CD4-positive, alpha-beta T cell treated with Interleukin-21 for 1 hour (primary cell): ENCODE measurements around the gene CRB2.

ENCODE experiments used
- DNase-seq: peaks from one replicate; pipeline ENCODE4 v3.0.0-alpha.2; 2020

The CRB2 gene

GRCh38 chr9:123348317-123348992 is 7.5 kb upstream of the CRB2 start:
- no peak for DNase-seq

- DNase-seq, result no peak
Measured at GRCh38 chr9:123349033-123349432, 7.0 kb upstream of the CRB2 start.

GRCh38 chr9:123349691-123350480 is 6.1 kb upstream of the CRB2 start:
- peak; percentile 69 for DNase-seq

GRCh38 chr9:123350590-123351310 is 5.2 kb upstream of the CRB2 start:
- DNase-seq, result no peak

- DNase-seq, result no peak
Measured at GRCh38 chr9:123353041-123353440, 3.0 kb upstream of the CRB2 start.

- DNase-seq, result peak; percentile 54
Measured at GRCh38 chr9:123353984-123354591, 1.9 kb upstream of the CRB2 start.

- DNase-seq, result no peak
Measured at GRCh38 chr9:123354806-123355508, 1.0 kb upstream of the CRB2 start.

- no peak for DNase-seq
Measured at GRCh38 chr9:123356851-123357742, 1.1 kb downstream of the CRB2 start.

- no peak for DNase-seq
Measured at GRCh38 chr9:123357743-123358059, 1.7 kb downstream of the CRB2 start.

- DNase-seq, result no peak
Measured at GRCh38 chr9:123358181-123358905, 2.3 kb downstream of the CRB2 start.

GRCh38 chr9:123359106-123359505 is 3.1 kb downstream of the CRB2 start:
- no peak for DNase-seq

GRCh38 chr9:123359546-123359945 is 3.5 kb downstream of the CRB2 start:
- no peak for DNase-seq

GRCh38 chr9:123360161-123361085 is 4.4 kb downstream of the CRB2 start:
- peak; percentile 13 for DNase-seq

- DNase-seq, result no peak
Measured at GRCh38 chr9:123361086-123361730, 5.2 kb downstream of the CRB2 start.

GRCh38 chr9:123361731-123362510 is 5.9 kb downstream of the CRB2 start:
- DNase-seq, result no peak

- no peak for DNase-seq
Measured at GRCh38 chr9:123362856-123363255, 6.9 kb downstream of the CRB2 start.

GRCh38 chr9:123364241-123364824 is 8.3 kb downstream of the CRB2 start:
- no peak for DNase-seq

- no peak for DNase-seq
Measured at GRCh38 chr9:123365287-123365880, 9.4 kb downstream of the CRB2 start.
